ENCODE measurements around the gene PRELID1.

Gene PRELID1

DNA sequence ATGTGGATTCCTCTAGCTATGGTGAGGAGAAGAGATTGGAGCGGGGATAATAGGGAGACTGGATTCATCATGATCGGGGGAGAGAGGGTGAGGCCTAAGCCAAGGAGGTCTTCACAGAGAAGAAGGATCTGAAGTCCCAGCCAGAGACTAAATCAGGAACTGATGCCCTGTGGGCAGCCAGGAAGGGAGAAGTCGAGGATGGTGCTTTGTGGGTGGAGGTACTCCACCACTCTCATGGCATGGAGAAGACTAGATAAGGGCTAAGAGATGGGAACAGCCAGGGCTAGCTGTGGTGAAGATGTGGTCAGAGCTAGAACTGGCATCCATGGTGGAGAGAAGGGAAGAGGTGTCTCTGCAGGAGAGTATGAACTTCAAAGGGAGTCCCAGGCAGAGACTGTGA lies 51.1 kb downstream of the PRELID1 start:
- TF ChIP-seq, protein P1, sequence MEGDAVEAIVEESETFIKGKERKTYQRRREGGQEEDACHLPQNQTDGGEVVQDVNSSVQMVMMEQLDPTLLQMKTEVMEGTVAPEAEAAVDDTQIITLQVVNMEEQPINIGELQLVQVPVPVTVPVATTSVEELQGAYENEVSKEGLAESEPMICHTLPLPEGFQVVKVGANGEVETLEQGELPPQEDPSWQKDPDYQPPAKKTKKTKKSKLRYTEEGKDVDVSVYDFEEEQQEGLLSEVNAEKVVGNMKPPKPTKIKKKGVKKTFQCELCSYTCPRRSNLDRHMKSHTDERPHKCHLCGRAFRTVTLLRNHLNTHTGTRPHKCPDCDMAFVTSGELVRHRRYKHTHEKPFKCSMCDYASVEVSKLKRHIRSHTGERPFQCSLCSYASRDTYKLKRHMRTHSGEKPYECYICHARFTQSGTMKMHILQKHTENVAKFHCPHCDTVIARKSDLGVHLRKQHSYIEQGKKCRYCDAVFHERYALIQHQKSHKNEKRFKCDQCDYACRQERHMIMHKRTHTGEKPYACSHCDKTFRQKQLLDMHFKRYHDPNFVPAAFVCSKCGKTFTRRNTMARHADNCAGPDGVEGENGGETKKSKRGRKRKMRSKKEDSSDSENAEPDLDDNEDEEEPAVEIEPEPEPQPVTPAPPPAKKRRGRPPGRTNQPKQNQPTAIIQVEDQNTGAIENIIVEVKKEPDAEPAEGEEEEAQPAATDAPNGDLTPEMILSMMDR (IDR thresholded peaks at IDR 0.05; ENCODE audit: borderline replicate concordance, insufficient read depth, low read depth, low read length), result no peak
- no peak overlapping the region for H3K4me3 ChIP-seq (ENCODE audit: low read depth, low read length)

DNA sequence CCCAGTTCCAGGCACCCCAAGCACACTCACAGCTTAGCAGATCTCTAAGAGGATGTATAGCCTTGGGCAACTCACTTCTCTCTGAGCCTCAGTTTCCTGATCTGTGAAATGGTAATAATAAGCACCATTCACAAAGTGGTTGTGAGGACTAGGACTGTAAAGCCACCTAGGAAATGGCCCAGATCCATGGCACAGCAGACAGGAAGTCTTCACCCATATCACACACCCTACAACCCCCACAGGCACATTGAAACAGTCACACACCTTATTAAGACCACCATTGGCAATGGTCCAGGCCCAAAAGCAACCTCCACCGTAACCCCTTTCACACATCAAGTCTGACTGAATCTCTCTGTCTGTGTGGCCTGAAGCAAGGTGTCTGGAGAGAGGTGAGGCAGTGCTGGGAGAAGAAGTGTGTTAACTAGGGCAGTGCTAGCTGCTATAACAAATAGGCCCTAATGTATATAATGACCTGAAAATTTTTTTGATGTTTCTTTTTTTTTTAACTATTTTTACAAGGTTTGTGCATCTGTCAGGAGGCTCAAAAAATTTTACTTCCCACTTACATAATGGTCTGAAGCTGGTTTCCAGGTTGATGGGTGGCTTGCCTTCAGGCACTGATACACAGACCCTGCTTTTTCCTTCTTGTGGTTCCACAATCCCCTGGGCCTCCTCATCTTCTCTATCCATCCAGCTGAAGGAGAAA lies 51.7 kb downstream of the PRELID1 start:
- TF ChIP-seq, protein P1 (IDR thresholded peaks at IDR 0.05; ENCODE audit: borderline replicate concordance, insufficient read depth, low read depth, low read length), result no peak
- H3K4me3 ChIP-seq (ENCODE audit: low read depth, low read length), result no peak overlapping the region

DNA sequence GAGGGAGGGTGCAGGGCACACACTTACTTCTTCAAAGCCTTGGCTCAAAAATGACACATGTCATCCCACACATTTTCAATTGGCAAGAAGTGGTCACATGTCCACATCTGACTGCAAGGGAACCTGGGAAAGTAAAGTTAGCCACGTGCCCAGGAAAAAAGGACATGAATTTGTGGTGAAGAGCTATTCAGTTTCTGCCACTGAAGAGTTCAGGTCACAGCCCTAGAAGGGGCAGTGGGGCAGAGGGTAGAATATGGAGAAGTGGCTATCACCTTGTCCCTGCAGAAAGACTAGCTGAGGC lies 52.2 kb downstream of the PRELID1 start:
- H3K4me3 ChIP-seq (ENCODE audit: low read depth, low read length), result no peak overlapping the region
- TF ChIP-seq, protein P1 (IDR thresholded peaks at IDR 0.05; ENCODE audit: borderline replicate concordance, insufficient read depth, low read depth, low read length), result no peak
